SU-DHL-6 (cell line): ENCODE measurements around the gene HSP90AB1.

ENCODE experiments used
- CTCF ChIP-seq: fragments of 200-600 bp; sonication (generic); IDR thresholded peaks from one replicate; pipeline ENCODE4 v1.5.1; 2017; ENCODE audit warnings: antibody characterized with exemption, mild to moderate bottlenecking, low read length, moderate library complexity; ENCODE audit not compliant: insufficient read depth, poor library complexity, severe bottlenecking
- EZH2phosphoT487 ChIP-seq: fragments of 200-600 bp; sonication (generic), shearing (Covaris generic); conservative IDR thresholded peaks from 2 replicates; pipeline ENCODE4 v1.6.1; 2018; ENCODE audit warnings: mild to moderate bottlenecking, antibody characterized with exemption, low read length, moderate library complexity, mixed read lengths

- TF ChIP-seq EZH2phosphoT487 (no peak), CTCF (no peak)
These were observed 1.4 kb upstream of the HSP90AB1 start for GRCh38 chr6:44245391-44245911.
